Esophagus muscularis mucosa (tissue), 3 donors: ENCODE data around the gene PHLDB1.

Source experiments
- POLR2A ChIP-seq: fragments of 450-650 bp; IDR thresholded peaks from one replicate; pipeline ENCODE4 v1.6.1; 2017; ENCODE audit warnings: antibody characterized with exemption, moderate library complexity, mild to moderate bottlenecking, low read depth
- POLR2AphosphoS5 ChIP-seq, 2 donors: sonication (generic); formaldehyde crosslinking; IDR thresholded peaks; one replicate each; pipeline ENCODE4 v1.6.1; 2017; ENCODE audit warnings: antibody characterized with exemption in 2 of 2
- TF ChIP-seq, protein P1 (sequence below), 3 experiments: fragments of 200-600 bp in 2 of 3; fragments of 450-650 bp in 1 of 3; sonication (generic) in 2 of 3; IDR thresholded peaks; one replicate each; pipeline ENCODE4 v1.5.1; 2017 to 2019; ENCODE audit warnings: antibody characterized with exemption in 3 of 3, mild to moderate bottlenecking in 2 of 3, moderate library complexity in 1 of 3

DNA sequence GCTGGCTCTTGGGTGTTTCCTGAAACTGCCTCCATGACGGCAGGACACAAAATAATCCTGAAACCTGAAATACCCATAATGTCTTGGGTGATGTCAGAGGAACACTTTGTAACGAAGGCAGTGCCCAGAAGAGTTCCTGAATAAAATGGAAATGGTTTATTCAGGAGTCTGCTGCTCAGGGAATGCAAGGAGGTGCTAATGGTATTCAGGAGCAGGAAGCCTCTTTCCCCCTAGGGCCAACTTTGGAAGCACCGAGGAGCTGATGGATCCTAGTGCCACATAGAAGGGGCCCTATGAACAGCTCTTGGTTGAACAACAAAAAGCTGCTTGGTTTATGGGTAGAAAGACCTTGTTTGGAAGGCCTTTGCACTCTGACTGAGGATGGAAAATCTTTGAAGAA lies 56.5 kb downstream of the PHLDB1 start:
- TF ChIP-seq, protein P1, sequence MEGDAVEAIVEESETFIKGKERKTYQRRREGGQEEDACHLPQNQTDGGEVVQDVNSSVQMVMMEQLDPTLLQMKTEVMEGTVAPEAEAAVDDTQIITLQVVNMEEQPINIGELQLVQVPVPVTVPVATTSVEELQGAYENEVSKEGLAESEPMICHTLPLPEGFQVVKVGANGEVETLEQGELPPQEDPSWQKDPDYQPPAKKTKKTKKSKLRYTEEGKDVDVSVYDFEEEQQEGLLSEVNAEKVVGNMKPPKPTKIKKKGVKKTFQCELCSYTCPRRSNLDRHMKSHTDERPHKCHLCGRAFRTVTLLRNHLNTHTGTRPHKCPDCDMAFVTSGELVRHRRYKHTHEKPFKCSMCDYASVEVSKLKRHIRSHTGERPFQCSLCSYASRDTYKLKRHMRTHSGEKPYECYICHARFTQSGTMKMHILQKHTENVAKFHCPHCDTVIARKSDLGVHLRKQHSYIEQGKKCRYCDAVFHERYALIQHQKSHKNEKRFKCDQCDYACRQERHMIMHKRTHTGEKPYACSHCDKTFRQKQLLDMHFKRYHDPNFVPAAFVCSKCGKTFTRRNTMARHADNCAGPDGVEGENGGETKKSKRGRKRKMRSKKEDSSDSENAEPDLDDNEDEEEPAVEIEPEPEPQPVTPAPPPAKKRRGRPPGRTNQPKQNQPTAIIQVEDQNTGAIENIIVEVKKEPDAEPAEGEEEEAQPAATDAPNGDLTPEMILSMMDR (IDR thresholded peaks at IDR 0.05), result no peak
- TF ChIP-seq POLR2A (no peak), POLR2AphosphoS5 (IDR thresholded peaks at IDR 0.05) (no peak)
